B cell (primary cell): ENCODE measurements around the gene HLCS. TPM values are rescaled to one million over a fixed set of nuclear protein-coding genes. Genes with fewer than 3 reads are reported as not detected.

Source experiments
- ATAC-seq: fragments of 200-7000 bp; cut with Tn5 transposase; one replicate; pipeline ENCODE4 v1.10.0; 2021; ENCODE audit warnings: low read depth, mild to moderate bottlenecking, moderate number of reproducible peaks, moderate library complexity
- CTCF ChIA-PET: fragments of 350-600 bp; sonication (Branson Sonifier 250); formaldehyde crosslinking; loops from one replicate; lab custom pipeline; 2021; ENCODE audit warnings: antibody characterized with exemption, inconsistent platforms; lab: Charles Lee
- POLR2A ChIA-PET: fragments of 350-600 bp; sonication (Branson Sonifier 250); formaldehyde crosslinking; loops from one replicate; lab custom pipeline; 2021; ENCODE audit warnings: antibody characterized with exemption; lab: Charles Lee
- DNase-seq: peaks from one replicate; pipeline ENCODE4 v3.0.0; 2013
- H2AFZ ChIP-seq: 2 replicates; pipeline ENCODE4 v1.6.1; 2012; ENCODE audit warnings: mild to moderate bottlenecking, low read depth, low read length; ENCODE audit not compliant: insufficient read depth, poor library complexity, severe bottlenecking
- H3K27ac ChIP-seq, 2 donors: 1 replicate in 1 of 2; 2 replicates in 1 of 2; pipeline ENCODE4 v1.5.1; 2012 to 2013; ENCODE audit warnings: low read length in 2 of 2, mild to moderate bottlenecking in 2 of 2, moderate library complexity in 1 of 2
- H3K27me3 ChIP-seq, 4 experiments: fragments of 200-600 bp in 1 of 4; sonication (generic) in 1 of 4; replicated peaks in 1 of 4; 1 replicate in 2 of 4; 2 replicates in 2 of 4; pipeline versions ENCODE4 v1.6.1 to v1.7.0; 2013 to 2016; ENCODE audit warnings: low read length in 3 of 4, mild to moderate bottlenecking in 2 of 4, mixed read lengths in 1 of 4, moderate library complexity in 1 of 4; ENCODE audit not compliant: insufficient read depth in 4 of 4, control insufficient read depth in 3 of 4; ENCODE audit errors: control extremely low read depth in 1 of 4
- H3K36me3 ChIP-seq, 2 experiments: replicated peaks in 1 of 2; 1 replicate in 1 of 2; 2 replicates in 1 of 2; pipeline versions ENCODE4 v1.6.1 to v1.7.1; 2013; ENCODE audit warnings: low read length in 1 of 2; ENCODE audit not compliant: insufficient read depth in 2 of 2, control insufficient read depth in 1 of 2; ENCODE audit errors: control extremely low read depth in 1 of 2, extremely low read depth in 1 of 2
- H3K4me1 ChIP-seq, 2 donors: fragments of 200-600 bp in 1 of 2; sonication (generic) in 1 of 2; 1 replicate in 1 of 2; 2 replicates in 1 of 2; pipeline versions ENCODE4 v1.5.1 to v1.6.1; 2013 to 2017; ENCODE audit warnings: low read length in 2 of 2; ENCODE audit not compliant: control insufficient read depth in 2 of 2, insufficient read depth in 2 of 2
- H3K4me2 ChIP-seq: replicated peaks from 2 replicates; pipeline ENCODE3; 2012; ENCODE audit warnings: mild to moderate bottlenecking, low read depth, low read length; ENCODE audit not compliant: poor library complexity, severe bottlenecking
- H3K4me3 ChIP-seq, 5 experiments: fragments of 200-600 bp in 1 of 5; sonication (generic) in 1 of 5; 1 replicate in 3 of 5; 2 replicates in 2 of 5; pipeline versions ENCODE4 v1.5.1 to v1.7.0; 2011 to 2016; ENCODE audit warnings: low read length in 4 of 5, mild to moderate bottlenecking in 4 of 5, low read depth in 2 of 5, control low read depth in 1 of 5, moderate library complexity in 1 of 5; ENCODE audit not compliant: insufficient read depth in 1 of 5; ENCODE audit errors: control extremely low read depth in 1 of 5, extremely low read depth in 1 of 5
- H3K79me2 ChIP-seq: fragments of 200-600 bp; sonication (generic); one replicate; pipeline ENCODE4 v1.6.0; 2016; ENCODE audit warnings: low read length; ENCODE audit not compliant: control insufficient read depth, insufficient read depth
- H3K9ac ChIP-seq: fragments of 200-600 bp; sonication (generic); 2 replicates; pipeline ENCODE4 v1.6.1; 2017; ENCODE audit warnings: mild to moderate bottlenecking, low read length, moderate library complexity
- H3K9me3 ChIP-seq, 3 donors: one replicate each; pipeline versions ENCODE4 v1.6.1 to v1.7.1; 2013; ENCODE audit warnings: low read length in 2 of 3; ENCODE audit not compliant: control insufficient read depth in 2 of 3, insufficient read depth in 1 of 3; ENCODE audit errors: control extremely low read depth in 1 of 3
- H4K20me1 ChIP-seq: 2 replicates; pipeline ENCODE4 v1.6.0; 2012; ENCODE audit warnings: mild to moderate bottlenecking, low read length; ENCODE audit not compliant: insufficient read depth, control insufficient read depth, poor library complexity, severe bottlenecking
- H3K27ac Mint-ChIP-seq: one replicate; pipeline ENCODE4 v1.8.0; 2021; ENCODE audit warnings: mixed read lengths
- H3K27me3 Mint-ChIP-seq: one replicate; pipeline ENCODE4 v1.8.0; 2021; ENCODE audit warnings: mixed read lengths
- H3K4me1 Mint-ChIP-seq: one replicate; pipeline ENCODE4 v1.8.0; 2021; ENCODE audit warnings: mixed read lengths
- H3K4me3 Mint-ChIP-seq: one replicate; pipeline ENCODE4 v1.8.0; 2021; ENCODE audit warnings: mixed read lengths
- H3K9me3 Mint-ChIP-seq: one replicate; pipeline ENCODE4 v1.8.0; 2022; ENCODE audit warnings: mixed read lengths; ENCODE audit not compliant: insufficient read depth
- CTCF ChIP-seq: fragments of 200-600 bp; IDR thresholded peaks from one replicate; pipeline ENCODE4 v1.8.0; 2022; ENCODE audit warnings: antibody characterized with exemption, mild to moderate bottlenecking
- EZH2 ChIP-seq: IDR thresholded peaks from 2 replicates; pipeline ENCODE4 v1.6.1; 2012; ENCODE audit warnings: borderline replicate concordance, low read depth, mild to moderate bottlenecking, moderate library complexity, low read length; ENCODE audit not compliant: insufficient read depth, poor library complexity, severe bottlenecking
- WGBS: methylation state at CpG from one replicate; pipeline ENCODE4 v1.1.5; 2013; ENCODE audit warnings: missing lambda C conversion rate; ENCODE audit not compliant: insufficient coverage; 5-methylcytosine and 5-hydroxymethylcytosine counted together
- intact Hi-C: fragments of 100-400 bp; cut with micrococcal nuclease; formaldehyde crosslinking; loops from one replicate; pipeline ENCODE4 v1.10.0; 2022
- polyA plus RNA-seq: library from polyadenylated mRNA; depleted of rRNA; stranded (reverse); fragments of >200 nt; gene quantifications from 2 replicates; pipeline ENCODE4 v1.2.3, GENCODE V29; 2012
- total RNA-seq, 2 donors: library from RNA; stranded (reverse); fragments of 120-200 nt in 1 of 2; gene quantifications; 1 replicate in 1 of 2; 2 replicates in 1 of 2; pipeline versions ENCODE4 v1.2.3 to v1.2.4, GENCODE V29; 2013 to 2022

The HLCS gene
- total and polyA plus RNA-seq, 2 donors (not counting 1 experiment from before 2014, with no cell fraction given) = 4.4 to 14.7 TPM

GRCh38 chr21:36804874-36805611, 161.4 kb downstream of the HLCS start:
- Histone ChIP-seq H3K27ac (no peak overlapping the region), H4K20me1 (no peaks in the 10 kb centered on the region), H3K36me3 (no peaks in the 10 kb centered on the region), H3K4me2 (no peak overlapping the region), H3K9me3 (peaks cover 0 to under 1% (median 0%) of the 10 kb centered on the region in 3 donors), H2AFZ (no peak overlapping the region), H3K4me3 (no peak overlapping the region), H3K79me2 (no peaks in the 10 kb centered on the region), H3K9ac (no peak overlapping the region), H3K27me3 (no peaks in the 10 kb centered on the region), H3K4me1 (no peaks in the 10 kb centered on the region)
- Mint-ChIP-seq H3K9me3 (no peaks in the 10 kb centered on the region), H3K4me1 (no peaks in the 10 kb centered on the region), H3K4me3 (no peak overlapping the region), H3K27me3 (no peaks in the 10 kb centered on the region), H3K27ac (no peak overlapping the region)
- CTCF ChIA-PET = no interaction called here
- DNase-seq = no peak
- TF ChIP-seq CTCF (no peak), EZH2 (no peak)
- intact Hi-C loops = no loop called here
- ATAC-seq = no peak
- POLR2A ChIA-PET = no interaction called here
- whole genome bisulfite sequencing = 95% methylated on average over 15 of the region's 17 CpGs

- Histone ChIP-seq H4K20me1 (no peaks in the 10 kb centered on the region), H3K4me2 (no peak overlapping the region), H3K9me3 (peaks cover 0 to 7% (median 3%) of the 10 kb centered on the region in 3 donors), H3K27ac (no peak overlapping the region), H2AFZ (no peak overlapping the region), H3K4me3 (no peak overlapping the region), H3K27me3 (no peaks in the 10 kb centered on the region), H3K9ac (no peak overlapping the region), H3K36me3 (no peaks in the 10 kb centered on the region), H3K4me1 (no peaks in the 10 kb centered on the region), H3K79me2 (no peaks in the 10 kb centered on the region)
- ATAC-seq (no peak), DNase-seq (no peak)
- ChIA-PET CTCF (no interaction called here), POLR2A (no interaction called here)
- Mint-ChIP-seq H3K4me1 (no peaks in the 10 kb centered on the region), H3K27ac (no peak overlapping the region), H3K27me3 (no peaks in the 10 kb centered on the region), H3K4me3 (no peak overlapping the region), H3K9me3 (no peaks in the 10 kb centered on the region)
- intact Hi-C loops = no loop called here
- WGBS = 92% methylated on average over 12 of the region's 13 CpGs
- TF ChIP-seq CTCF = no peak
- TF ChIP-seq EZH2 = no peak
These were observed 162.5 kb downstream of the HLCS start for GRCh38 chr21:36803816-36804439.
